HG03196 (cell line): ENCODE results near the gene GAL.

Experiments
- ATAC-seq: cut with Tn5 transposase; IDR thresholded peaks from one replicate; pipeline ENCODE4 v1.9.1; 2021; ENCODE audit not compliant: unreplicated experiment

GAL gene

DNA sequence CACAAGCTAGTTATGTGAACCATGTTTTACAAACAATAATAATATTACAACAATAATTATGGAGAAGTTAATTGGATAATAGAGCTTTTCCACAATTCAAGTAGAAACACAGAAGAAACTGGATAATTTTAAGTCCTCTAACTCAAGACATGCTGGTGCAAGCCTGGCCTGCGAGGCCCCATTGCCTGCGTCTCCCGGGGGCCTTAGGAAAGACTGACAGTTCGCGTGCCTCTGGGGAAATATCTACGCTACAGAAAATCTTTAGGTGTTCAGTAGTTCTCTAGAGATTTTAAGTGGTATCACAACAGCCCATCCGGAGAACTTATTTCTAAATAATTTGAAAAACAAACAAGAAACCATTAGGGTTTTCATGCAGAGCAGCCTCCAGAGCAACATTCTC, 23.2 kb downstream of the GAL start:
- ATAC-seq, result no peak

DNA sequence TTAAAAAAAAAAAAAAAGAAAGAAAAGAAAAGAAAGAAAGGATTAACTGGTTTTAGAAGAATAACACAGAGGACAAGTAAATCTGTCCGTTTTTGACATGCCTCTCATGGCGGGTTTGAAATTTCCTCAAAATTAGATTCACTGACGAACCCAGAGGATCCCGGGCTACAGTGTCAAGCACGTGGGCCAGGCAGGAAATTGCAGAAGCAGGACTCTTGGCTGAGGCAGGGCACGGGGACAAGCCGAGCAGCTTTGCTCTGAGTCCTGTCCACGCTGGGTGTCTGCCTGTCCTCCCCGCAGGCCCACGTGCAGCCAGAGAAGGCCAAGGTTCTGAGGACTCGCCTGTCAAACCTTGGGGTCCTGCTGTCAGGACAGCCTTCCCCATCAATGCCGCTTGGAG, 24.7 kb downstream of the GAL start:
- no peak for ATAC-seq

GRCh38 chr11:68710409-68710808, 26.1 kb downstream of the GAL start:
- ATAC-seq, result no peak

DNA sequence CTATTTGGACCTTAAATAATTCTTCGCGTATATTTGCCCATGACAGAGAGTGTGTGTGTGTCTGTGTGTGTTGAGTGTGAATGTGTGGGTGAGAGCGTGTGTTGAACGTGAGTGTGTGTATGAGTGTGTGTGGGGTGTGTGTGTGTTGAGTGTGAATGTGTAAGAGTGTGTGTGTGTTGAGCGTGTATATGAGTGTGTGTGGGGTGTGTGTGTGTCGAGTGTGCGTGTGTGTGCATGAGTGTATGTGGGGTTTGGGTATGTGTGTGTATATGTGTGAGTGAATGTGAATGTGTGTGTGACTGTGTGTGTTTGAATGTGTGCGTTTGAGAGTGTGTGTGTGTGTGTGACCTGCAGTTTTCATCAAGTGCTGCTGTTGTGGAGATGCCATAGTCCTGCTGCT, 26.8 kb downstream of the GAL start:
- no peak for ATAC-seq

DNA sequence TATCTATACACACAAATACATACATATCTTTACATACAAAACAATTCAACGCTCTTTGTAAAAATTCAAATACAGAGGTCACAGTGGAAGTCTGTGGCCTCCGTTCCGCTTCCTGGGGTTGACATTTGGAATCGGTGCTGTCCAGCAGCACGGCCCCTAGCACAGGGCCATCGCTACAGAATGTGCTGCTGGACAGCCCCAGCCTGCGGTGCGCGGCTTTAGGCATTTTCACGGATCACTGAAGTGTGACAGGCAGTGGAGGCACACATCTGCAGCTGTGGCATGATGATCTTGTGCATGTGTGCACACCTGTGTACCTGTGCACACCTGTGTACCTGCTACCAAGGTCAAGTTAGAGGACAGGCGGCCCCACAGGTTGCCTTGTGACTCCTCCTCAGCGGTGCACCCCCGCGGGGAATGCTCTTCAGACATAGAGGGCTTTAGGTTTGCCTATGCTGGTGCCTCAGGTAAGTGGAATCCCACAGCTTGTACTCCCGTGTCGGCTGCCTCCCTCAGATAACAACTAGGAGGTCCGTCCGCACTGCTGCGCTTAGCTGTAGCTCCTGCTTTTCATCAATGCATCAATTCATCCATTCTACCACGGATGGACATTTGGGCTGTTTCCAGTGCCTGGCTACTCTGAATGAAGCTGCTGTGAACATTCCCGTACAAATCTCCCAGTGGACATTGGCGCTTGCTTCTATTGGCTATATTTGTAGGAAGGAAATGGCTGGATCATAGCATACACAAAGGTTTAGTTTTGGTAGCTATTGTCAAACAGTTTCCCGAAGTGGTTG, 29.9 kb downstream of the GAL start:
- ATAC-seq, result no peak

DNA sequence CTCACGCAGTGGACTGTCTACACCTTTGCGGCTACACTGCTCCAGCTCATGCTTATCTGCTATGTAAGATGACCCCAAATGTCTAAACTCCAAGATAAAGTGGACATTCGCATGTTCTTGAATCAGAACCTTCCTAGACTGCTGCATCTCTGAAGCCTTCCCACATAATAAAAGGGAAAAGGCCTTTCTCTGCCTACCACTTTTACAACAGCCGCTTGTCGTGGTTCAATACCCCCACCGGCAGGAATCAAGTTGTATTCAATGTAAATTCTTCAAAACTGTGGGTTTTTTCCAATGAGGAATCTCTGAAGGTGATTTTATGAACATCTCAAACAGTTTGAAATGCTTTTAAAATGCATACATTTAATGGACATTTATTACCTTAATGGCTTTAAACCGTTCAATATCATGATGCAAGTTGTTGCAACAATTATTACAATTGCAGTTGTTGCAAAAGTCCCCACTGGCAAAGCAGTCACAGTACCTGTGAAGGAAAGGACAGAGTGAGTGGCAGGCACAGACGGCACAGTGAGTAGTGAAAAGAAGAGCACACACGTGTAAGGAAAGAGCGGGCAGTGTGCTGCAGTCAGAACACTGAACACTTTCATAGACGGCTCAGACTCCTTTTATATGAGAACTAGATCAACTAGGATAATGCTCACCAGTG, 31.2 kb downstream of the GAL start:
- no peak for ATAC-seq

DNA sequence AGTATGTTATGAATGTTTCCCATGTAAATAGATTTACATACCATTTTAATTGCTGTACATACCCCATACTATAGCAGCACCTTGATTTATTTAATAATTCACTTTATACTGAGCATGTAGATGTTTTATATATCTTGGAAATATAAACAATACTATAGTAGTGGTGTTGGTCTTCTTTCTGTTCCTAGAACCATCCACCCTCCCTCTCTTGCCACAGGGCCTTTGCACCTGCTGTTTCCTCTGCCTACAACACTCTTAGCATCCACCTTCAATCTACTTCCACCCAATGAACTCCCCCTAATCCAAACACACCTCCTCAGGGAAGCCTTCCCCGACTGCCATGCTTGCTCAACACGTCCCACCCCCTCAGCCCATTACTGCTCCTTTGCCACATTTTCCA, 36.7 kb downstream of the GAL start:
- no peak for ATAC-seq

DNA sequence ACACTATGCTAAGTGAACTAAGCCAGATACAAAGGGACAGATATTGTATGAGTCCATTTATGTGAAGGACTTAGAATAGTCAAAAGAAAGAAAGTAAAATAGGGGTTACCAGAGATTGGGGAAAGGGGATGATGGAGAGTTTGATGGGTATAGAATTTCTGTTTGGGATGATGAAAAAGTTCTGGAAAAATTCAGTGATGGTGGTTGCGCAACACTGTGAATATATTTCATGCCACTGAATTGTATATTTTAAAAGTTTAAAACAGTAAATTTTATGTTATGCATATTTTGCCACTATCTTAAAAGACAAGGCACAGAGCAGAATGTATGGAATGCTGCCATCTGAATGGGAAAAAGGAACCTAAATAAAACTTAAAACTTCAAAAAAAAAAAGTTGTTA, 37.8 kb downstream of the GAL start:
- no peak for ATAC-seq

GRCh38 chr11:68724293-68724692, 39.9 kb downstream of the GAL start:
- no peak for ATAC-seq

DNA sequence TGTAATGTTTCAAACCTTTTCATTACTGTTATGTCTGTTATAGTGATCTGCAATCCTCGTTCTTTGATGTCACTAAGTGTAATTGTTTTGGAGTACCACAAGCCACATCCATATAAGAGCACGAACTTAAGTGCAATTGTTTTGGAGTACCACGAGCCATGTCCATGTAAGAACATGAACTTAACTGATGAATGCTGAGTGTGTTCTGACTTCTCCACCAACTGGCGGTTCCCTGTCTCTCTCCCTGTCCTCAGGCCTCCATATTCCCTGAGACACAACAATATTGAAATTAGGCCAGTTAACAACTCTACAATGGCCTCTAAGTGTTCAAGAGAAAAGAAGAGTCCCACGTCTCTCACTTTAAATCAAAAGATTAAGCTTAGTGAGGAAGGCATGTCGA, 43.4 kb downstream of the GAL start:
- ATAC-seq, result no peak

DNA sequence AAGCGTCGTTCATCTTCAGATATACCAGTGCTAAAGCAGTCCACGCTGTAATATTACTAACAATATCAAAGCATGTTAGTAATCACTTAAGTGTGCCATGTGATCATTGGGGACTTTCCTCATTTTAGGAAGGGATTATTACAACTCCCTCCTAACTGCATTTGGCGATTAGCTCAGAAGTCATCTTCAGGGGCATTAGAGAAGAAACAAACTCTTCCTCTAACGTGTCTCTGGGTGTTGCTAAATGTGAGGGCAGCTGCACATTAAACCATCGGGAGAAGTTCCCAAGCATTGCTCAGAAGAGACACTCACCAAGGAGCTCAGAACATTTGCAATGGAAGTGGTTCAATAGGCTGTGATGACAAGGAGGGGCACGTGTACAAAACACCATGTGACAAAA, 49.8 kb downstream of the GAL start:
- ATAC-seq, result no peak

- ATAC-seq, result no peak
These were observed 50.8 kb downstream of the GAL start for GRCh38 chr11:68735125-68735524.

DNA sequence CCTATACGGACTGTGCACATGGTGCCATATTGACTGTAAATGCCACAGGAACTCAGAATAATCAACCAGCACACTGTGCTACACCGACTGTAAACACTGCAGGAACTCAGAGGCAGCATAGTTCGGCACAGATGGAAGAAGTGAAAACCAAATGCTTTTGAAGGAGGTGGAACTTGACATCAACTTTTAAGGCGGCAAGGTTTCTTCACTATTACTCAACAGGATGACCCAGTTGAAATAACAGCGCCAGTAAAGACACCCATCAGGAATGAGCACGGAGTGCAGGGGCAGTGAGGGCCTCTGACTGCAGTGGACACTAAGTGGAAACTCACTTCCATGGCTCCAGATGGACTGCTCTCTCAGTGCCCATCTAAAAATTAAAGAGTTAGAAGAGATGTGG, 51.3 kb downstream of the GAL start:
- no peak for ATAC-seq
